H9 (cell line): ENCODE data around the gene RPL21. TPM values are rescaled to one million over a fixed set of nuclear protein-coding genes. Genes with fewer than 3 reads are reported as not detected.
A peak's percentile ranks its signal among the peaks of the same experiment; 100 is the strongest.

Experiments
- DNase-seq: peaks from one replicate; pipeline ENCODE4 v3.0.0-alpha.2; 2017
- H2AFZ ChIP-seq: one replicate; pipeline ENCODE4 v1.6.1; 2013; ENCODE audit warnings: mild to moderate bottlenecking, low read length, control low read depth, moderate library complexity
- H2AK5ac ChIP-seq: 2 replicates; pipeline ENCODE4 v1.6.1; 2013; ENCODE audit warnings: low read length, control low read depth, mixed read lengths; ENCODE audit not compliant: insufficient read length
- H2BK120ac ChIP-seq: one replicate; pipeline ENCODE4 v1.6.1; 2013; ENCODE audit warnings: low read depth, mild to moderate bottlenecking, low read length, control low read depth, inconsistent platforms; ENCODE audit not compliant: poor library complexity, severe bottlenecking
- H2BK12ac ChIP-seq: 2 replicates; pipeline ENCODE4 v1.6.1; 2013; ENCODE audit warnings: low read length, control low read depth, mixed read lengths, low read depth; ENCODE audit not compliant: insufficient read length
- H2BK15ac ChIP-seq: 2 replicates; pipeline ENCODE4 v1.6.1; 2013; ENCODE audit warnings: low read depth, low read length, control low read depth
- H2BK20ac ChIP-seq: one replicate; pipeline ENCODE4 v1.6.1; 2013; ENCODE audit warnings: low read depth, mild to moderate bottlenecking, low read length, control low read depth, inconsistent platforms; ENCODE audit not compliant: poor library complexity, severe bottlenecking
- H2BK5ac ChIP-seq: 2 replicates; pipeline ENCODE4 v1.6.1; 2013; ENCODE audit warnings: low read length, control low read depth, mixed read lengths; ENCODE audit not compliant: insufficient read length
- H3K14ac ChIP-seq: 2 replicates; pipeline ENCODE4 v1.6.1; 2013; ENCODE audit warnings: low read length, control low read depth; ENCODE audit not compliant: insufficient read depth
- H3K18ac ChIP-seq: 2 replicates; pipeline ENCODE4 v1.6.1; 2013; ENCODE audit warnings: low read depth, mild to moderate bottlenecking, mixed read lengths, low read length, control low read depth; ENCODE audit not compliant: insufficient read length
- H3K23ac ChIP-seq: 2 replicates; pipeline ENCODE4 v1.6.1; 2013; ENCODE audit warnings: low read length, control low read depth, mixed read lengths, low read depth; ENCODE audit not compliant: insufficient read length
- H3K23me2 ChIP-seq: 2 replicates; pipeline ENCODE4 v1.6.1; 2013; ENCODE audit warnings: low read depth, mild to moderate bottlenecking, mixed read lengths, low read length, control low read depth; ENCODE audit not compliant: insufficient read length, poor library complexity, severe bottlenecking
- H3K27ac ChIP-seq: 2 replicates; pipeline ENCODE4 v1.5.1; 2013; ENCODE audit warnings: low read length, control low read depth, mixed read lengths, low read depth; ENCODE audit not compliant: insufficient read length
- H3K27me3 ChIP-seq: 2 replicates; pipeline ENCODE4 v1.6.1; 2013; ENCODE audit warnings: low read length, control low read depth, inconsistent platforms; ENCODE audit not compliant: insufficient read depth
- H3K4ac ChIP-seq: 2 replicates; pipeline ENCODE4 v1.6.1; 2013; ENCODE audit warnings: low read depth, mild to moderate bottlenecking, control low read depth, inconsistent platforms, low read length, moderate library complexity
- H3K4me1 ChIP-seq: 2 replicates; pipeline ENCODE4 v1.6.1; 2013; ENCODE audit warnings: low read length, control low read depth, inconsistent platforms; ENCODE audit not compliant: insufficient read depth
- H3K4me2 ChIP-seq: 2 replicates; pipeline ENCODE4 v1.6.1; 2013; ENCODE audit warnings: low read length, control low read depth, mixed read lengths; ENCODE audit not compliant: insufficient read length, insufficient read depth
- H3K56ac ChIP-seq: 2 replicates; pipeline ENCODE4 v1.6.1; 2013; ENCODE audit warnings: low read depth, mild to moderate bottlenecking, mixed read lengths, low read length, control low read depth; ENCODE audit not compliant: insufficient read length
- H3K79me1 ChIP-seq: 2 replicates; pipeline ENCODE4 v1.6.1; 2013; ENCODE audit warnings: low read depth, mild to moderate bottlenecking, moderate library complexity, low read length, control low read depth, inconsistent platforms; ENCODE audit not compliant: insufficient read depth, poor library complexity, severe bottlenecking
- H3K79me2 ChIP-seq: 2 replicates; pipeline ENCODE4 v1.6.1; 2013; ENCODE audit warnings: low read length, control low read depth, inconsistent platforms; ENCODE audit not compliant: insufficient read depth
- H3K9ac ChIP-seq: 2 replicates; pipeline ENCODE4 v1.6.1; 2013; ENCODE audit warnings: low read length, control low read depth, mixed read lengths; ENCODE audit not compliant: insufficient read length; ENCODE audit errors: extremely low read depth
- H3K9me3 ChIP-seq: one replicate; pipeline ENCODE4 v1.6.1; 2013; ENCODE audit warnings: low read depth, low read length, inconsistent platforms; ENCODE audit not compliant: control insufficient read depth
- H3T11ph ChIP-seq: one replicate; pipeline ENCODE4 v1.6.1; 2013; ENCODE audit warnings: mild to moderate bottlenecking, low read length, control low read depth, inconsistent platforms
- H4K20me1 ChIP-seq: one replicate; pipeline ENCODE4 v1.6.1; 2013; ENCODE audit not compliant: control insufficient read depth, insufficient read length, insufficient read depth
- H4K5ac ChIP-seq: 2 replicates; pipeline ENCODE4 v1.6.1; 2013; ENCODE audit warnings: low read depth, mild to moderate bottlenecking, mixed read lengths, low read length, control low read depth; ENCODE audit not compliant: insufficient read length
- H4K8ac ChIP-seq: replicated peaks from 2 replicates; pipeline ENCODE4 v1.6.1; 2013; ENCODE audit warnings: low read length, control low read depth, mixed read lengths, low read depth; ENCODE audit not compliant: insufficient read length
- H4K91ac ChIP-seq: 2 replicates; pipeline ENCODE4 v1.6.1; 2013; ENCODE audit warnings: low read depth, mild to moderate bottlenecking, moderate library complexity, mixed read lengths, low read length, control low read depth; ENCODE audit not compliant: insufficient read length
- H3K27ac Mint-ChIP-seq, 3 experiments: 2 replicates in 2 of 3; 3 replicates in 1 of 3; pipeline ENCODE4 v1.8.0; 2020 to 2021; ENCODE audit warnings: mixed read lengths in 3 of 3, mild to moderate bottlenecking in 1 of 3, moderate library complexity in 1 of 3
- H3K27me3 Mint-ChIP-seq: 2 replicates; pipeline ENCODE4 v1.8.0; 2021; ENCODE audit warnings: low read depth, mild to moderate bottlenecking, moderate library complexity, mixed read lengths
- H3K36me3 Mint-ChIP-seq, 3 experiments: 2 replicates in 2 of 3; 3 replicates in 1 of 3; pipeline ENCODE4 v1.8.0; 2020 to 2021; ENCODE audit warnings: low read depth in 3 of 3, mixed read lengths in 3 of 3; ENCODE audit not compliant: insufficient read depth in 1 of 3
- H3K4me1 Mint-ChIP-seq, 2 experiments: 2 replicates each; pipeline ENCODE4 v1.8.0; 2020; ENCODE audit warnings: mixed read lengths in 2 of 2
- H3K4me3 Mint-ChIP-seq, 2 experiments: 2 replicates in 1 of 2; 3 replicates in 1 of 2; pipeline ENCODE4 v1.8.0; 2020 to 2021; ENCODE audit warnings: mild to moderate bottlenecking in 2 of 2, mixed read lengths in 2 of 2, moderate library complexity in 1 of 2
- H3K9me3 Mint-ChIP-seq, 2 experiments: 2 replicates in 1 of 2; 3 replicates in 1 of 2; pipeline ENCODE4 v1.8.0; 2020; ENCODE audit warnings: mild to moderate bottlenecking in 2 of 2, mixed read lengths in 2 of 2, moderate library complexity in 1 of 2
- CTCF ChIP-seq: fragments of 200-600 bp; sonication (generic); conservative IDR thresholded peaks from 3 replicates; pipeline ENCODE4 v1.8.0; 2021; ENCODE audit warnings: antibody characterized with exemption, mild to moderate bottlenecking
- WGBS: extraction: QIAGEN DNeasy Blood & Tissue Kit; methylation state at CpG from one replicate; pipeline ENCODE4 v1.1.7; 2013; ENCODE audit warnings: missing lambda C conversion rate, low lambda C conversion rate, mixed read lengths; ENCODE audit not compliant: insufficient read length; ENCODE audit errors: extremely low coverage; 5-methylcytosine and 5-hydroxymethylcytosine counted together
- total RNA-seq: library from RNA; stranded (reverse); gene quantifications from 2 replicates; pipeline ENCODE4 v1.2.1, GENCODE V29; 2021

RPL21 gene
- total RNA-seq, 1 experiment from 2014 or later, result 1,099 TPM

DNA sequence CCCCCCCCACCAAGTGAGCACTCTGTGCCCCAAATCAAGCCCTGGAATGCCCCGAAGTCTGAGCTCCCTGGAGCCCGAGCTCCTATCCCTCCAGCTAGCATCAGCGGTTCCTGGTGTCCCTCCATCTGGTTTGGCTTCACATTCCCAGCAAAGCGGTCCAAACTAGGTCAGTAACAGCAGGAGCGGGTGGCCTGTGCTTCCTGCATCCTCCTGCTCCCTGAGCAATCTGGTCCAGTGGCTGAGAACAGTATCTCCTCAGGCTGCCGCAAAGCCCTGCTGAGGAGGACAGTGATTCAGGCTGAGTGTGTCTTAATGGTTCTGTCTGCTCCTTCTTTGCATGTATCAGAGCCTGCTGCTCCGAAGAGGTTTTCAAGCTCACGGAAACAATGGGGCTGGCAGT lies 45.1 kb downstream of the RPL21 start:
- Histone ChIP-seq H2AK5ac (no peak overlapping the region), H3K27me3 (no peaks in the 10 kb centered on the region), H4K8ac (no peak overlapping the region), H3K27ac (no peak overlapping the region), H3K9ac (no peak overlapping the region), H3K4me1 (no peaks in the 10 kb centered on the region), H3K23ac (no peak overlapping the region), H4K5ac (no peak overlapping the region), H3K4me2 (no peak overlapping the region), H4K20me1 (no peaks in the 10 kb centered on the region), H3K79me1 (no peaks in the 10 kb centered on the region), H3K79me2 (no peaks in the 10 kb centered on the region), H2BK15ac (no peak overlapping the region), H2BK120ac (no peak overlapping the region), H2BK12ac (no peak overlapping the region), H3T11ph (no peak overlapping the region), H2AFZ (no peak overlapping the region), H3K18ac (no peak overlapping the region), H3K9me3 (no peaks in the 10 kb centered on the region), H3K56ac (no peak overlapping the region), H3K4ac (no peak overlapping the region), H2BK20ac (no peak overlapping the region), H4K91ac (no peak overlapping the region), H2BK5ac (no peak overlapping the region), H3K14ac (no peak overlapping the region), H3K23me2 (no peaks in the 10 kb centered on the region)
- no peak for TF ChIP-seq CTCF
- WGBS, result no CpG with 5 or more reads among the region's 8 CpGs
- Mint-ChIP-seq H3K9me3 (peaks cover 0 to 3% of the 10 kb centered on the region in 2 experiments; a peak in 1 of 5 replicates), H3K4me1 (no peaks in the 10 kb centered on the region), H3K27ac (peak overlapping the region in 1 of 3 experiments; percentile 87; a peak in 1 of 7 replicates), H3K4me3 (no peak overlapping the region), H3K36me3 (no peaks in the 10 kb centered on the region), H3K27me3 (peaks cover 2% of the 10 kb centered on the region)
- no peak for DNase-seq
